CD14-positive monocyte (primary cell): ENCODE measurements around the gene MYH10. TPM values are rescaled to one million over a fixed set of nuclear protein-coding genes. Genes with fewer than 3 reads are reported as not detected.
A peak's percentile ranks its signal among the peaks of the same experiment; 100 is the strongest.

ENCODE experiments used
- DNase-seq, 3 donors: peaks; one replicate each; pipeline ENCODE4 v3.0.0-alpha.2; 2011 to 2022
- H2AFZ ChIP-seq: 2 replicates; pipeline ENCODE4 v1.6.0; 2012; ENCODE audit warnings: mild to moderate bottlenecking, low read depth, low read length, inconsistent platforms; ENCODE audit not compliant: insufficient read depth, poor library complexity, severe bottlenecking
- H3K27ac ChIP-seq, 2 donors: 1 replicate in 1 of 2; 2 replicates in 1 of 2; pipeline ENCODE4 v1.5.1; 2012 to 2013; ENCODE audit warnings: low read length in 2 of 2, control low read depth in 1 of 2, inconsistent platforms in 1 of 2, low read depth in 1 of 2, mild to moderate bottlenecking in 1 of 2
- H3K27me3 ChIP-seq, 2 donors: one replicate each; pipeline versions ENCODE4 v1.6.0 to v1.6.1; 2011 to 2013; ENCODE audit warnings: low read length in 2 of 2; ENCODE audit not compliant: control insufficient read depth in 2 of 2, insufficient read depth in 2 of 2
- H3K36me3 ChIP-seq, 2 donors: replicated peaks in 1 of 2; 1 replicate in 1 of 2; 2 replicates in 1 of 2; pipeline versions ENCODE4 v1.5.1 to v1.6.1; 2012 to 2013; ENCODE audit warnings: low read length in 2 of 2, control low read depth in 1 of 2, inconsistent platforms in 1 of 2, mild to moderate bottlenecking in 1 of 2; ENCODE audit not compliant: insufficient read depth in 2 of 2, control insufficient read depth in 1 of 2
- H3K4me1 ChIP-seq, 2 donors: 1 replicate in 1 of 2; 2 replicates in 1 of 2; pipeline versions ENCODE4 v1.5.1 to v1.6.1; 2012 to 2013; ENCODE audit warnings: low read length in 2 of 2, control low read depth in 1 of 2, inconsistent platforms in 1 of 2, mild to moderate bottlenecking in 1 of 2, moderate library complexity in 1 of 2; ENCODE audit not compliant: insufficient read depth in 2 of 2, control insufficient read depth in 1 of 2
- H3K4me2 ChIP-seq: replicated peaks from 2 replicates; pipeline ENCODE3; 2012; ENCODE audit warnings: low read length, moderate library complexity, mild to moderate bottlenecking; ENCODE audit not compliant: poor library complexity, severe bottlenecking; ENCODE audit errors: extremely low read depth
- H3K4me3 ChIP-seq, 3 experiments: fragments of 200-600 bp in 1 of 3; sonication (generic) in 1 of 3; replicated peaks in 1 of 3; 1 replicate in 2 of 3; 2 replicates in 1 of 3; pipeline ENCODE4 v1.5.1; 2011 to 2013; ENCODE audit warnings: low read length in 3 of 3, mild to moderate bottlenecking in 3 of 3, control low read depth in 2 of 3, low read depth in 2 of 3, inconsistent platforms in 1 of 3, moderate library complexity in 1 of 3
- H3K79me2 ChIP-seq: 2 replicates; pipeline ENCODE4 v1.6.0; 2012; ENCODE audit warnings: mild to moderate bottlenecking, control low read depth, inconsistent platforms, low read length, moderate library complexity; ENCODE audit not compliant: insufficient read depth
- H3K9ac ChIP-seq: 2 replicates; pipeline ENCODE4 v1.6.0; 2017; ENCODE audit warnings: low read length, mild to moderate bottlenecking; ENCODE audit not compliant: insufficient read depth, poor library complexity, severe bottlenecking
- H3K9me3 ChIP-seq, 2 donors: replicated peaks in 1 of 2; 1 replicate in 1 of 2; 2 replicates in 1 of 2; pipeline versions ENCODE4 v1.5.1 to v1.6.1; 2012 to 2013; ENCODE audit warnings: low read length in 2 of 2, control low read depth in 1 of 2; ENCODE audit not compliant: control insufficient read depth in 1 of 2, insufficient read depth in 1 of 2
- H4K20me1 ChIP-seq: 2 replicates; pipeline ENCODE4 v1.6.0; 2012; ENCODE audit warnings: mild to moderate bottlenecking, low read length, control low read depth, moderate library complexity; ENCODE audit not compliant: insufficient read depth
- H3K27ac Mint-ChIP-seq, 7 donors: one replicate each; pipeline ENCODE4 v1.8.0; 2020; ENCODE audit warnings: mild to moderate bottlenecking in 7 of 7, mixed read lengths in 7 of 7, moderate library complexity in 6 of 7, inconsistent platforms in 2 of 7
- H3K27me3 Mint-ChIP-seq, 3 donors: one replicate each; pipeline ENCODE4 v1.8.0; 2021 to 2022; ENCODE audit warnings: low read depth in 3 of 3, mild to moderate bottlenecking in 3 of 3, mixed read lengths in 3 of 3, moderate library complexity in 3 of 3, inconsistent platforms in 1 of 3
- H3K36me3 Mint-ChIP-seq, 2 donors: one replicate each; pipeline ENCODE4 v1.8.0; 2020; ENCODE audit warnings: mixed read lengths in 2 of 2, inconsistent platforms in 1 of 2, mild to moderate bottlenecking in 1 of 2
- H3K4me1 Mint-ChIP-seq: one replicate; pipeline ENCODE4 v1.8.0; 2020; ENCODE audit warnings: mild to moderate bottlenecking, mixed read lengths
- H3K4me3 Mint-ChIP-seq, 2 donors: one replicate each; pipeline ENCODE4 v1.8.0; 2020; ENCODE audit warnings: mild to moderate bottlenecking in 2 of 2, mixed read lengths in 2 of 2, moderate library complexity in 1 of 2
- H3K9me3 Mint-ChIP-seq, 7 donors: one replicate each; pipeline ENCODE4 v1.8.0; 2020 to 2022; ENCODE audit warnings: mixed read lengths in 7 of 7, mild to moderate bottlenecking in 6 of 7, moderate library complexity in 6 of 7, inconsistent platforms in 2 of 7
- CTCF ChIP-seq: fragments of 200-600 bp; IDR thresholded peaks from one replicate; pipeline ENCODE4 v1.8.0; 2022; ENCODE audit warnings: antibody characterized with exemption, mild to moderate bottlenecking
- WGBS: methylation state at CpG from one replicate; pipeline ENCODE4 v1.1.5; 2013; ENCODE audit warnings: missing lambda C conversion rate; ENCODE audit not compliant: insufficient coverage; 5-methylcytosine and 5-hydroxymethylcytosine counted together
- intact Hi-C, 2 donors: fragments of 100-400 bp; cut with micrococcal nuclease; formaldehyde crosslinking; loops; one replicate each; pipeline versions ENCODE4 v1.15.0 to v1.15.1; 2023
- polyA plus RNA-seq, 3 donors: library from polyadenylated mRNA; depleted of rRNA in 1 of 3; unstranded in 2 of 3; stranded (reverse) in 1 of 3; fragments of 300-500 nt in 2 of 3; fragments of >200 nt in 1 of 3; fragmentation: Illumina TruSeq in 2 of 3; gene quantifications; 1 replicate in 2 of 3; 2 replicates in 1 of 3; pipeline ENCODE4 v1.2.3, GENCODE V29; 2012 to 2021

The MYH10 gene
- polyA plus RNA-seq, 3 donors, result 0.42 to 0.65 TPM; not detected in 1

- peak overlapping the region; percentile 98 for H3K9ac ChIP-seq
- TF ChIP-seq CTCF, result no peak
- no peaks in the 10 kb centered on the region for H3K27me3 ChIP-seq
- peak overlapping the region; percentile 93 to 97 for H3K4me3 Mint-ChIP-seq
- no peaks in the 10 kb centered on the region for H3K9me3 Mint-ChIP-seq
- peaks cover 60% of the 10 kb centered on the region for H3K79me2 ChIP-seq
- peaks cover 51% of the 10 kb centered on the region for H4K20me1 ChIP-seq
- no peaks in the 10 kb centered on the region for H3K9me3 ChIP-seq
- peaks cover 9 to 27% of the 10 kb centered on the region in 2 donors for H3K36me3 ChIP-seq
- DNase-seq, result no peak
- peak overlapping the region; percentile 84 for H3K4me2 ChIP-seq
- peak overlapping the region in 1 of 2 donors; percentile 96 for H3K27ac ChIP-seq
- H2AFZ ChIP-seq, result no peak overlapping the region
- H3K36me3 Mint-ChIP-seq, result peaks cover 21 to 25% of the 10 kb centered on the region in 2 donors
- WGBS, result 0% methylated on average over 1 of the region's 5 CpGs
- peak overlapping the region; percentile 63 to 94 (median 92) for H3K4me3 ChIP-seq
- H3K27me3 Mint-ChIP-seq, result peaks cover 0 to 2% (median 0%) of the 10 kb centered on the region in 3 donors
- intact Hi-C loops, result loop anchor here in 1 of 2 donors (2.0 to 5.0 kb wide), 2 partner anchors 26 to 55 kb away; partner anchors contain the start of gene RPL26
- peak overlapping the region; percentile 94 to 97 (median 96) for H3K27ac Mint-ChIP-seq
- peaks cover 35% of the 10 kb centered on the region for H3K4me1 Mint-ChIP-seq
- peaks cover 12 to 23% of the 10 kb centered on the region in 2 donors for H3K4me1 ChIP-seq
Observed at GRCh38 chr17:8436844-8437171, 193.7 kb downstream of the MYH10 start.

- H3K36me3 ChIP-seq, result peaks cover 9 to 27% of the 10 kb centered on the region in 2 donors
- Mint-ChIP-seq H3K27me3 (peaks cover 0 to 4% (median 0%) of the 10 kb centered on the region in 3 donors), H3K9me3 (no peaks in the 10 kb centered on the region), H3K27ac (peak overlapping the region; percentile 94 to 97 (median 96)), H3K4me1 (peaks cover 30% of the 10 kb centered on the region), H3K36me3 (peaks cover 20 to 25% of the 10 kb centered on the region in 2 donors), H3K4me3 (peak overlapping the region; percentile 93 to 97)
- DNase-seq, result peak; percentile 23 to 47 (median 27)
- H3K9ac ChIP-seq, result peak overlapping the region; percentile 98
- peak overlapping the region; percentile 91 to 96 for H3K27ac ChIP-seq
- no peaks in the 10 kb centered on the region for H3K27me3 ChIP-seq
- H3K4me1 ChIP-seq, result peaks cover 12 to 18% of the 10 kb centered on the region in 2 donors
- TF ChIP-seq CTCF, result no peak
- H3K4me2 ChIP-seq, result peak overlapping the region; percentile 84
- WGBS, result under 1% methylated on average over 31 of the region's 43 CpGs
- H3K79me2 ChIP-seq, result peaks cover 55% of the 10 kb centered on the region
- no peaks in the 10 kb centered on the region for H3K9me3 ChIP-seq
- intact Hi-C loops, result loop anchor here in 1 of 2 donors (2.0 to 5.0 kb wide), 2 partner anchors 26 to 54 kb away; partner anchors contain the start of gene RPL26
- no peak overlapping the region for H2AFZ ChIP-seq
- peaks cover 46% of the 10 kb centered on the region for H4K20me1 ChIP-seq
- peak overlapping the region; percentile 63 to 94 (median 92) for H3K4me3 ChIP-seq
Observed at GRCh38 chr17:8436169-8436843, 194.2 kb downstream of the MYH10 start.
